HG03025 (cell line): Measurements from ENCODE around the gene RASIP1.
"Not testable (repeated sequence)": the region's sequence is repeated elsewhere in the genome, so short reads cannot be mapped to it uniquely, and the experiment has no call there.

Experiments
- ATAC-seq: cut with Tn5 transposase; IDR thresholded peaks from one replicate; pipeline ENCODE4 v1.9.1; 2021; ENCODE audit warnings: mild to moderate bottlenecking, moderate library complexity; ENCODE audit not compliant: unreplicated experiment, low FRiP score

The RASIP1 gene

DNA sequence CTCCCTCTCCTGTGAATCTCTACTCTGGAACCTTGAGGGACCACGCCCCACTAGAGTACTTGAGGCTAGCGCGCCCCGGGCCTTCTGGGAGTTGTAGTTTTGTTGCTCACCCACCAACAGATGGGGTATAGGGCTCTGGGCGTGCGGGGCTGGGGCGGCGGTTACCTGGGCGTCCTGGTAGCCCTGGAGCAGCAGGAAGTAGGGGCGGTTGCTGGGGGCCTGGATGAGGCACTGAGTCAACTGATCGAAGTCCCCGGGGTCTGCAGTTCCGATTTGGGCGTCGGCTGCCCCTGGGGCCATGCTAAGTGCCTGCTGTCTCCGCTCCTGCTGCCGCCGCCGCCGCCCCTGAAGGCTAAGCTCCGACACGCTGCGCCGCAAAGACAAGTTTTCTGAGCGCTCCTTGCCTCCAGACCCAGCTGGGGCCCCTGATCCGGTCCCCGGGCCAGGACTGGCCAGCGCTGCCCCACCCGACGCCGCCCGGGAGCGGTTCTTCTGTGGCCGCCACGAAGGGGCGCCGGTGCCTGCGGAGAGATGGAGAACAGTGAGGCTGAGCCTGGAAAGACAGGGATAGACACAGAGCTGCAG is 5.3 kb downstream of the RASIP1 start:
- no peak for ATAC-seq

DNA sequence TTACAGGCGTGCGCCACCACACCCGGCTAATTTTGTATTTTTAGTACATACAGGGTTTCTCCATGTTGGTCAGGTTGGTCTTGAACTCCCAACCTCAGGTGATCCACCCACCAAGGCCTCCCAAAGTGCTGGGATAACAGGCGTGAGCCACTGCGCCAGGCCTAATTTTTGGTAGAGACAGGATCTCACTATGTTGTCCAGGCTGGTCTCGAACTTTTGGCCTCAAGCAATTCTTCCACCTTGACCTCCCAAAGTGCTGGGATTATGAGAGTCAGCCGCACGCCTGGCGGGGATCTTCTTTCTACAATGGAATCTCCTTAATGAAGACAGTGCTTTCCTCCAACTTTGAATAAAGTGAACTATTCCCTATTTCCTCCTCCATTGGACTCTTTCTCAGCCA is 5.8 kb downstream of the RASIP1 start:
- ATAC-seq = no peak

DNA sequence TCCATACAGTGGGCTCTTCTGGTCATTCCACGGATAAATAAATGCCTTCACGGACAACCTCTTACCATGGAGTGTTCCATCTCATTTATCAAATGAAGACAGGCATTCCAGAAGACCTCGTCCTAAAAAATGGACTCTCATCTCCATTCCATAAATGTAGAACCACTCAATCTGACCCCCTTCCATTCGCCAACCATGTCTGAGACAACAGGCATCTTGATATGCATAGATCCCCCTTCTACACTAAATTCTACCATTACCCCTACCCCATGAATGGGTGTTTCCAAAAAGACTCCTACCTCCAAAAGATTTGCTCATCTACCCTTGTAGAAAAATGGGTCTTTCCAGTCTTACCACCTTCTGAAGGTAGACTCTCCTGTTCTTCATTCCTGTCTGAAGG is 9.0 kb downstream of the RASIP1 start:
- no peak for ATAC-seq

DNA sequence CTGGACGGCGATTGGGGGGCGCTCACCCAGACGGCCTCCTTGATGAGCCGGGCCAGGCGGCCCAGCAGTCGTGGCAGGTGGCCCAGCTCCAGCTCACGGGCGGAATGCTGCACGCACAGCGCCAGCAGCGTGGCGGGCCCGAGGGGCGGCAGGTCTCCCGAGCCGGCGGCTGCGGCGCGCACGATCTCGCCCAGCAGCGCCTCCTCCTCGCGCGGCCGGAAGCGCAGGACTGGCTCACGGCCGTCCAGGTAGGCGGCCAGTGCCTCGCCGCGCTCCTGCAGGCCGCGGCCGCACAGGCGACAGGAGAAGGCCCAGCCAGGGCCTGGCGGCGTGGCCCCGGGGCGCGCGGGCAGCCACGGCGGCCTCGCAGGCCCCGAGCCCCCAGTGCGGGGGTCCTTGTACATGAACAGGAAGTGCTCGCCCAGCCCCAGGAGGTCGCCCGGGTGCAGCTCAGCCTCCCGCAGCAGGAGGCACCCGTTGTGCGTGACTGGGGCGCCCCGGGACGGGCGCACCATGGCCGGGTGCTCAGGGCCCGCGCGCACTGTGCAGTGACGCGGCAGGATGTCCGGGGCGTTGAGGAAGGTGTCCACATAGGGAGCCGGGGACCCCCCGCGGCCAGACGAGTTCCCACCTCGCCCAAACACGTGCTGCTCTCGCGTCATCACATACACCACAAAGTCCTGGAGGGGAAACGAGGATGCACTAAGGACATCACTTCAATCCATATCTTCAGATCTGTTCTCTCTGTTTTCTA is 11.3 kb downstream of the RASIP1 start:
- no peak for ATAC-seq

DNA sequence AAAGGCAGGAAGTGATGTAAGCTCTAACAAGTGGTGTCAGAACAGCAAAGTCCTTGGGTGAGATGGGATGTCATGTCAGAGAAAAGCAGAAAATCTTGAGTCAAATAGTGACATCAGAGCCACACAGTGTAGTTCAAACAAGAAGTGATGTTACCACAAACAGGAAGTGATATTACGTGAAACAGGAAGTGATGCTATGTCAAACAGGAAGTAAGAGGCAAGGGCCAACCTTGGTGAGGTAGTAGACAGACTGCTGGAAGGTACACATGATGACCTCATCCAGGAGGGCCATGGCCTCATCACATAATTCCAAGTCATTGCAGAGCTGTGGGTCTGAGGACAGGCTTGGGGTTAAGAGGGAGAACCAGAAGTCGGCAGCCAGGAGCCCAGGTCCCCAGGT is 13.9 kb downstream of the RASIP1 start:
- ATAC-seq = no peak

DNA sequence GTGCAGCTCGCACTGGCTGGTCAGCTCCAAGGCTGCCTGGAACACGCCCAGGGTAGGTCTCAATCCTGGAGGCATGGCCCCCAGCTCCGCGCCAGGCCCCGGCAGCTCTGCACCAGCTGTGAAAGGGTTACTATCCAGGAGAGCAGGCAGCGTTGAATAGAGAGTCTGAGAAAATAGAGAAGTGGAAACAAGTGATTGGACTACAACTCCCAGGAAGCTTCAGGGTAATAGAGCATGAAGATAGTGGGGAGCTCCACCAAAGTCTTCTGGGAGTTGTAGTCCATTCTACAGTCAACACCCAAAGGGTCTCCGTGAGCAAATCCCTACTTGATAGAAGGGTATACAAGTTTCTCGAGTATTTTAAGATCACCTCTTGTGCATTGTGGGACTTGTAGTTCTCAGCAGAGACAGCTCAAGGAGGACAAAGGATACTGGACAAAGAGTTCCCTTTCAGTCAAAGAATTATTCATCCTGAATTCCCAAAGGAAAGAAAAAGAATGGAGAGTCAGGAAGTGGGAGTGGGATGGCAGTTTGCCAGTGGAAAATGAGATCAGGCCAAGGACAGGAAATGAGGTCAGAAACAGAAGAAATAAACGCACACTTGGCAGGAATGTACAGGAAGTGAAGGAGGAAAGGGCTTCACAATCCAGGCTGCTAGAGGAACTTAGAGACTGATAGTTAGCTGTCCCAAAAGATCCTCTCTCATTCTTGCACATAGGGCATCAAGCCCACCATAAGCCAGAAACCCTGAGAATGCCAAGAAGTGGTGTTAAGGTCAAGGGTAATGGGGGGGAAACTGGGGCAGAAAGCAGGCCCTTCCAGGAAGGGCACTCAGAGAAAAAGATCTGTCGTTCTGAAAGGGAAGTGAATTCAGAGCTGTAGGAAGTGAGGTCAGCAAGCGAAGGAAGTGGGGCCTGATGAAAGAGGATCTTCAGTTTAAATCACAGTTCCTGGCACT is 15.3 kb downstream of the RASIP1 start:
- ATAC-seq = no peak

GRCh38 chr19:48722196-48722708 is 18.2 kb downstream of the RASIP1 start:
- ATAC-seq = no peak

GRCh38 chr19:48720613-48721296 is 19.7 kb downstream of the RASIP1 start:
- peak; percentile 79 for ATAC-seq

- ATAC-seq = no peak
Measured at GRCh38 chr19:48720251-48720612, 20.2 kb downstream of the RASIP1 start.

GRCh38 chr19:48719263-48720171 is 20.9 kb downstream of the RASIP1 start, which contains the start of gene MAMSTR:
MAMSTR (minus strand) TSS chr19:48719725; CDS start chr19:48719031, 694 bp downstream.
- no peak for ATAC-seq

- ATAC-seq = no peak
Measured at GRCh38 chr19:48718711-48719231, 21.6 kb downstream of the RASIP1 start.

- ATAC-seq = not testable (repeated sequence)
Measured at GRCh38 chr19:48718106-48718505, 22.3 kb downstream of the RASIP1 start.

- no peak for ATAC-seq
Measured at GRCh38 chr19:48716562-48717291, 23.7 kb downstream of the RASIP1 start.

- ATAC-seq = no peak
Measured at GRCh38 chr19:48715681-48716171, 24.7 kb downstream of the RASIP1 start.

DNA sequence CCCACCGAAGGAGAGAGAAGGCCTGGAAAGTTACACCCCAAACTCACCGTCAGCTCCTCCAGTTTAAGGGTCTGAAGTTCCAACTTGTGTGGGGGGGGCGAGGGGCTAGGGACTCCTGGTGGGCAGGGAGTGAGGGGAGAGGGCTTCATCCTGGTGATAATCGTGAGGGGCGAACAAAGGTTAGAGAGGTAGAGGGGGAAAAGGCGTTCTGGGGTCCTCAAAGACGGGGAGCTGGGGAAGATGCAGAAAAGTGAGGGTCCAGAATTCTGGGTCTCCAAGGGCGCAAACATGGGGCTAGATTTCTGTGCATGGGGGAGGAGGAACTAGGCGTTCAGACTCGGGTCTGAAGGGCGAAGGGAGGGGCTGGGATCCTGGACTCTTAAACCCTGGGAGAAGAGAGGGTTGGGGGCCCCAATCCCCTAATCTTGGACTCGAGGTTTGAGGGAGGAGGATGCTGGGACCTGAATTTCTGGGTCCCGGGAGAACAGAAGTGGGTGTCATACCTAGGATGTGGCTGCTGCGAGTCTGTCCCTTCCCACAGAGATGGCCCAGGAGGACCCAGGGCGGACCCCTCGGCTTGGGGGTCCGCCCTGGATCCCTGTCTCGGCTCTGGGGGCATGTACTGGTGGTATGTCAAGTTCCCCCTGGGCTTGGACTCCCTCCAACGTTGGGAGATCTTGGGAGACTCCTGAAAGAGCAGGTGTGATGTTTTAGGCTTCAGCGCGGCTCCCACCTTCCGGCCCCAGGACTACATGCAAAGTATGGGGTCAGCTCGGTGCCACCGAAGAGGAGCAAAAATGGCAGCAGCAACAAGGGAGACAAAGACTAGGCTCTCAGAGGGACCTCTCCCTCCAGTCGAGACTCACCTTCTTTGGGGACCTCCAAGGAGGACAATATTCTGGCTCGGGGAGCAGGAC is 25.4 kb downstream of the RASIP1 start:
- ATAC-seq = no peak

DNA sequence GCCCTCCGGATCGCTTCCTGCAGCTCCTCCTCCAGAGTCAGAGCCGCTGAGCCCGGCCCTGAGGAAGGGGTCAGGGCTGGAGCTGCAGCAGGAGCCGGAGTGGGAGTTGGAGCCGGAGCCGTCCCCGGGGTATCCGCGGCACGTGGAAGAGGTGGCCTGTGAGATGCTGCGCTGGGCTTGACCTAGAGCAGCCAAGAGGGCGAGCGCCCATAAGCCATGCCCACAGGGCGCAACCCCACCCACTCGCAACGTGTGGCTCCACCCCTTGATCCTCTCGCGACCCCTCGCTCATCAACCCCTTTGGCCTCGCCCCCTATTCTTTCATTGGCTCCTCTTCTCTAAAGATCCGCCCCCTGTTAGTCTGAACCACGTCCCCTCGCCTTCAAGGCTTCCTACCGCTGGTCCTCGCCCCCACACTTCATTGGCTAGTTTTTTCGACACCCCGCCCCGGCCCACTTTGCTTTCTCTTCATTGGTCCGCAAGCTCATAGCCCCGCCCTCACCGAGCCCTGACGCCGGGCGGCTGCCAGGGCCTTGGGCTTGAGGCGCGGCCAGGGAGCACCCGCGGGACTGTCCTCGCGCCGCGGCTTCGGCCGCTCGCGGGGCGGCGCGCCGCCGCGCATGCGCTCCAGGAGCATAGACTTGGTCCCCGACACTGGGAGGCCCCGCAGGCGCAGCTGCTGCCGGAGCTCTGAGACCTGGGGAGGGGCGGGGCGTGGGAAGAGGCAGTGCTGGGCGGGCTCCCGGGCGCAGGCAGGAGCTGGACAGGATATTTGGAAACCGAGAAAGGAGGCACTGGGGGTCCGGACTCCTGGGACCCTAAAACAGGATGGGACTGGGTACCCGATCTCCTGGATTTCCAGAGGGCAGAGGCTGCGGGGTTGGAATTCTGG is 26.3 kb downstream of the RASIP1 start:
- peak; percentile 82 for ATAC-seq
